CD4-positive, alpha-beta T cell treated with Interleukin-15 for 1 hour (primary cell): ENCODE results near the gene SPARC.
"Not testable (repeated sequence)": the region's sequence is repeated elsewhere in the genome, so short reads cannot be mapped to it uniquely, and the experiment has no call there.

Experiments used
- DNase-seq: peaks from one replicate; pipeline ENCODE4 v3.0.0-alpha.2; 2020

SPARC gene

DNA sequence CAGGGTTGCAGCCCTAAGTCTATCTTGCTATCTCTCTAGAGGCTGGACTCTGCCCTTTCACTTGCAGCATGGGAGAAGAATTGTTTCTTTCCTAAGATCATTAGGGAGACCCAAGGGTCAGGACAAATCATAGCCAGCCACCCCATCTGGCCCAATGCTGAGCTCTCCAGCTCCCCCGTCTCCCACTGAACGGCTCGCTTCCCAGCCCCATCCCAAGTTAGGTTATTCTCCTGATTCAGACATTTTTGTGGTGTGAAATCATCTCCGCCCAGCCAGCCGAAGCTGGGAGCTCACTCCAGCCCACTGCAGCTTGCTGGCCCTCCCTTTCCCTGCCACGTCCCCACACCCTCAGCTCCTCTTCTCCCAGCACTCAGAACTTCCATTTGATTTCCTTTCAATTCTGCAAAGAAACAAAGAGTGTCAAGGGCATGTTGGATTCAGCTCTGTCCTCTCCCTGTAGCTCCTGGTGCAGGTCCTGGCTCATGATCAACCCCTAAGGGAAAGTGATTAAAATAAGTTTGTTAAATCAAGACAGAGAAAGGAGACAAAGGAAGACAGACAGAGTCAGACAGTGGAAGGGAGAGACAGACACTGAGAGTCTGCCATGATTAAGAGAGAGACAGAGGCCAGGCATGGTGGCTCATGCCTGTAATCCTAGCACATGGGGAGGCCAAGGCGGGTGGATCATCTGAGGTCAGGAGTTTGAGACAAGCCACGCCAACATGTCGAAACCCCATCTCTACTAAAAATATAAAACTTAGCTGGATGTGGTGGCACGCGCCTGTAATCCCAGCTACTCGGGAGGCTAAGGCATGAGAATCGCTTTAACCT lies 12.6 kb upstream of the SPARC start:
- DNase-seq, result no peak

DNA sequence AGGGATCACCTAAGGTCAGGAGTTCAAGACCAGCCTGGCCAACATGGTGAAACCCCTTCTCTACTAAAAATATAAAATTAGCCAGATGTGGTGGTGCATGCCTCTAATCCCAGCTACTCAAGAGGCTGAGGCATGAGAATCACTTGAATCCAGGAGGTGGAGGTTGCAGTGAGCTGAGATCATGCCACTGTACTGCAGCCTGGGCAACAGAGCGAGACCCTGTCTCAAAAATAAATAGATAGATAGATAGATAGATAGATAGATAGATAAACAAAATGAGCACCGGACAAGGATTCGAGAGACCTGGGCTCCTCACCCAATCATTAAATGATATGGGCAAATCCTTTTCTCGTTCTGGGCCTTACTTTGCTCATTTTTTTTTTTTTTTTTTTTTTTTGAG lies 11.4 kb upstream of the SPARC start:
- not testable (repeated sequence) for DNase-seq

DNA sequence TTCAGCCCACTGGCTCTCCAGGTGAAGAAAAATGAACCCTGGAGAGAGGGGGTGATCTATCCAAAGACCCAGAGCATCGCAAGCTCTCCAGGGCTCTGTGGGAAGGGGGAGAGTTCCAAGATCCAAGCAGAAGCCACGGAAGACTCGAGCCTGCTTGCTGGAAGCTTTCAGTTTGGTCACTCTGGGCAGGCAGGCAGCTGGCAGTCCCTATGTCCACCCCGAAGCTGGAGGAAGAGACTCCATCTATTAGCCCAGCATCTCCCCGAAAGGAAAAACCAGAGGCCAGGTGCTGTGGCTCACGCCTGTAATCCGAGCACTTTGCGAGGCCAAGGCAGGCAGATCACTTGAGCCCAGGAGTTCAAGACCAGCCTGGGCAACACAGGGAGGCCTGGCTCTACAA lies 10.7 kb upstream of the SPARC start:
- no peak for DNase-seq

DNA sequence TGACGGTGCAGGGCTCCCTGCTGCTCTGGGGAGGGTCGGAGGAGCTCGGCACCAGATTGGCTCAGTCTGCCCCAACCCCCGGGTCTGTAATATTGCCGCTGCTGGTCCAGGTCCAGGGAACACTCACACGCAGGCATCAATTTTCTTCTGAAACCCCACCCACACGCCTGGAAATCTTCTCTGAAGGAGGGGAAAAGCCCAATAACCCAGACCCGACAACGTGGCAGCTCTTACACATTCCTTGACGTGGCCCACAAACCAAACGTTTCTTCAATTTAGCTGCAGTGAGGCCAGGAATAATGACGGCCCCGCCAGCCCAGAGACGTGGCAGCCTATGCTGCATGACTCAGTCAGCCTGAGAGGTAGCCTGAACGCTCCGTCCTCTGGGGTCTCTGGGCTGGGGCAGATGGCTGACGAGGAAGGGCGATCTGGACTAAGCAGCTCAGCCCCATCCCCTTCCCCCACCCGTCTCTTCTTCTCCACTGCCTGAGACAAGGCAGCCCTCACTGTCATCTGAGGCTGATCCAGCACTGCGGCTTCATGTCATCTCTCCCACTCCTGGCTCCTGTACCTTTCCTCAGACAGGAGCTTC lies 9.9 kb upstream of the SPARC start:
- DNase-seq, result no peak

DNA sequence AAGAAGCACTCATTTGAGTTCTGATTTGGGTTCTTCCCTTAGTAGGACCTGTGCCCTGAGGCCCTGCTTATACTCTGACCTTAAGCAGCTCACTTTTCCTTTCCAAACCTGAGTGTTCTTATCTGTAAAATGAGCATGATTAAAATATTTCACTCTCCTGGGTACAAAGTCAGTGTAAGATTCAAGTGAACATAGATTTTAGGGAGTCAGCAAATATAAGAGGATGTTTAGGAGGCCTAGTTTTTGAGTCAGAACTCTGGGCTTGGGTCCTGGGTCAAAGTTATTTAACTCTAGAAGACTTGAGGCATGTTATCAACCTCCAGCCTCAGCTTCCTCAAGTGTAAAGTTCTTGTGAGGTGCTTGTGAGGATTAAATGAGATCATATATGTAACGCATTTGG lies 8.7 kb upstream of the SPARC start:
- DNase-seq, result no peak

DNA sequence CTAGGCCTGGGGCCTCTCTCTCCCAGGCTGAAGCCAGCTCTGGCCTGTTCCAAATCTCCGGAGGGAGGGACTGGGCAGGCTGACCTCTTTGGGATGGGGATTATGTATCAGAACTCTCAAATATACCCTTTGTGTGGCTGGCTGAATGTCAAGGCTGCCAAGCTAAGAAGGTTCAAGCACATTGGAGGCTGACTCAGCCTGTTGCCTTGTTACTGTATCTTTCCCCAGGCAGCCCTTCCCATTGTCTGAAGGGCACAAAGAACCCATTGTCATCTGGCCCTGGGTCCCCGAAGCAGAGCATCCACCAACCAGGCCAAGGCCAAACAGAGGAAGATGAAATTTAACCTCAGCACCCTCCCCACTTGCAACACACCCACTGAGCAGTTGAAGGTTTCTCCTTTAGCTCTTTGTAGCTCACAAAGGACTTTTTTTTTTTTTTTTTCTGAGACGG lies 7.3 kb upstream of the SPARC start:
- DNase-seq, result no peak

DNA sequence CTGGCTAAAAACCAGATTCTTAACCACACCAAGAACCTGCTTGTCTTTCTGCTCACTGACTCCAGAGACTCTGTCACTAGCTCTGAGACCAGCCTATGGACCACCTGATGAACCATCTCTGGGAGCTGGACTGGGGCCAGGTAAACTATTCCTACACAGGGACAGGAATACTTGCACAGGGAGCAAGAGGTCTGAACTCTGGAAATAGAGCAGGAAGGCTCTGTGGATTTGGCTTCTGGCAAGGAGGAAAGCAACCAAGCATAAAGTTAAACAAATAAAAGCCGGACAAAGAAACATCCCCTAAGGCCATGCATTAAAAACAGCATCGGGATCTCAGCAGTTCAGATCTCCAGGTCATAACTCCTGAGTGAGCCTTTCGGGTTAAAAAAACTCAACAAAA lies 5.6 kb upstream of the SPARC start:
- DNase-seq, result no peak

DNA sequence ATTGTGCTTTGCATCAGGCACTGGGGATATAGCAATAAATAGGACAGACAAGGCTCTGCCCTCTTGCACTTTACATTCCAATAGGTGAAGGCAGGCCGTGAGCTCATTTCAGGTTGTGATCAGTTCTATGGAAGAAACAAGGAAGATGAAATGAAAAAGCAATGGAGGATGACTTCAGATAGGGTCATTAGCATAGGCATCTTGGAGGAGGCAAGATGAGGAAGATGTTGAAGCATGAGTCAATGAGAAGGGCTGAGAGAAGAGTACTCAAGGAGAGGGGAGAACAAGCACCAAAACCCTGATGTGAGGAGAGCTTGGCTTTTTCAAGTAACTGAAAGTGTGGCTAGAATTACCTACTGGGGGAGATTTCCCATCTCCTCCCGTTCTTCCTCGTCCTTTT lies 5.0 kb upstream of the SPARC start:
- DNase-seq, result no peak

DNA sequence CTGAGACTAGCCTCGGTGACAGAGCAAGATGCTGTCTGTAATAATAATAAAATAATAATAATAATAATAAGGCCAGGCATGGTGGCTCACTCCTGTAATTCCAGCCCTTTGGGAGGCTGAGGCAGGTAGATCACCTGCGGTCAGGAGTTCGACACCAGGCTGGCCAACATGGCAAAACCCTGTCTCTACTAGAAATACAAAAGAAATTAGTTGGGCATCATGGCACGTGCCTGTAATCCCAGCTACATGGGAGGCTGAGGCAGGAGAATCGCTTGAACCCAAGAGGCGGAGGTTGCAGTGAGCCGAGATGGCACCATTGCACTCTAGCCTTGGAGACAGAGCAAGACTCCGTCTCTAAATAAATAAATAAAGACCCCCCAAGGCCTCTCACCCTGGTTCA lies 2.9 kb upstream of the SPARC start:
- not testable (repeated sequence) for DNase-seq

DNA sequence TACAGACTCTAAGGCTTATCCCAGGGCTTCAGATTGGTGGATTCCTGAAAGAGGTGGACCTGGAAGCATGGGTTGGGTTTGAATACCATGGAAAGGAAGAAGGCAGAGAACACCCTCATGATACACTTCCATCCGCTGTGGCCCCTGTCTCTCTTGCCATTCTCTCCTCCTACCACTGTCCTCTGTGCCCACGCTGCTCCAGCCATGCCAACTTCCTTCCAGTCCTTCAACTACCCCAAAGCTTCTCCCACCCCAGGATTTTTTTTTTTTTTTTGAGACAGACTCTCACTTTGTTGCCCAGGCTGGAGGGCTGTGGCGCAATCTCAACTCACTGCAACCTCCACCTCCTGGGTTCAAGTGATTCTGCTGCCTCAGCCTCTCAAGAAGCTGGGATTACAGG lies 1.7 kb upstream of the SPARC start:
- no peak for DNase-seq

DNA sequence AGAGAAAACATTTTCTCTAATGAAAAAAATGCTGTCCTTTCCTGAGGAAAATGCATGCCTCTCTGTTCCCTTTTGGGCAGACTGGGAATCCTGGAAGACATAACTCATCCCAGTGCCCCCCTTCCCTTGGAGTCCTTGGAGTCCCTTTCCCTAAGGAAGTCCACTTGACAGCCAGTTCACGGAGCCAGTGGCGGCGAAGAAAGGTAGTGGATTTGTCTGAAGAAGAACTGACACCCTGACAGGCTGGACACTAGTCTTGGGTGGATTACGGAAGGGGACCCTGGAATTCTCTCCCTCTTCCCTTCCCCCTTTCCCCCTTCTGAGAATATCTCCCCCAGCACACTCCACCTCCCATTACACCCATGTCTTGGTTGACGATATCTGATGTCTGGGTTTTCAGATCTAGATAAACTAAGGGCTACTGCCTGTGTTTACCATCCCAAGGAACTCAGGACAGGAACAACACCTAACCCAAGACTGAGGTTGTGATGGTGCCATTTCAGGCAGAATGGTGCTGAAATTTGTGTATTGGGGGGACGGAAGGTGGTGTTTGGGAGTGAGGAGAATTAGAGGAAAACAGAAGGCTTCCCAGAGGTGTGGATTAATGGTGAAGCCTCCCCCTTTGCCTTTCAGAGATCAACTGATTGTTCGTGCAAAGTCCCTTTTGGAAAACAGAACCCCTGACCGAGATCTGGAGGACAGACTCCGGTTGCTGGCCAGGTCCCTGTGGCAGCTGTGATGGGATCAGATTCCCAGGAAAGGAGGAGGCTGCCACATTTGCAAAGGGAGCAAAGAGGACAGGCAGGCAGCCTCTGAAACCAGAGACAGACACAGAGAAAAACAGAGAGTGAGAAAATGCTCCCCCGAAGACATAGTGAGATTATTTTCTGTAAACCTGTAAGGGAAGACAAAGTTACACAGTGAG lies 704 bp downstream of the SPARC start:
- DNase-seq, result no peak

DNA sequence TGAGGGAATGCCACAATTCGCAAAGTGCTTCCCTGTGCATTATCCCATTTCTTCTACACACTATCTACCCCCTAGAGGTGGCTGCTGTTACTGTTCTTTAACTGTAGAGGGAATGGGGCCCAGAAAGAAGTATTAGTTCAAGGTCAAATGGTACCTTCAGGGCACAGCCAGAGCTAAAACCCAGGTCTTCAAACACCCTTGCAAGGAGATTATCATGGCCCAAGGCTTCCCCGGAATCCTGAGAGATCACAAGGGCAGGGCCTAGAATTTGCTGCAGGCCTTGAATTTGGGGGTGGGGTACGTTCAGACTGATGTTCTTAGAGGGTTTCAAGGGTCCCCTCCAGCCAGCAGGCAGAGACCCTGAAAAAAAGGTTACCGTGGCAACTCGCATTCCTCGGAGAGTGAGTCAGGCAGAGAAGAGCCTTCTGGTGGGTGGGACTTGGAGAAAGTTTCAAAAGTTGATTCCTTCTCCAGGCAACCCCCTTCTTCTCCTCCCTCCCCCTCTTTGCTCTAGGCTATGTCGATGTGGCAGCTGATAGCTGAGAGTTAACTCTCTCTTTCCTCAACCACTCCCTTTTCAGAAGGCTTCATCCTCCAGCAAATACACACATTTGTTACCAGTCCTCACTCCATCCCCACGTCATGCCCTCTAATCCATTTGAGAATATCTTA lies 1.9 kb downstream of the SPARC start:
- DNase-seq, result no peak

DNA sequence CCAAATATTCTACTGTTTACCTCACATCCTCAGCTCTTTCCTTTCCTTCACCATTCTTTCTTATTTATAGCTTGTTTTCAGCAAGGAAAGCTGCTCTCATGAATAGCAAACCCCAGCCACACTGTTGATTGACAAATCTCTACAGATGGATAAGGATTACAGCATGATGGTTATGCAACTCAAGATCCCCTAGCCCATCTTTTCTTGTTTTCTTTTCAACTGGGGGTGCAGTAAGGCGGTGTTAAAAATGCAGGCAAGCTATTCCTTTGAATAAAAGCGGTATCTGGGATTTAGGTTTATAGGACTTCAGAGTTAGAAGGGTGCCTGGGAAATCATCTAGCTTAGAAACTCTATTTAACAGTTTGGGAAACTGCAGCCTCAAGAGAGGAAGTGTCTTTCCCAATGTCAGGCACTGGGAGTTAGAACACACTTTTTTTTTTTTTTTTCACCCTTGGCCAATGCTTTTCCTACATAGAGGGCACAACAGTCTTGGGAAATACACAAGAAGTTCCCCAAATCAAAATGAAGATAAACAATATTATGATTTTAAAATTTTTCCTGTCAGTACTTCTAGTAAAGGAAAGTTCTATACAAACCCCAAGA lies 2.6 kb downstream of the SPARC start:
- no peak for DNase-seq

DNA sequence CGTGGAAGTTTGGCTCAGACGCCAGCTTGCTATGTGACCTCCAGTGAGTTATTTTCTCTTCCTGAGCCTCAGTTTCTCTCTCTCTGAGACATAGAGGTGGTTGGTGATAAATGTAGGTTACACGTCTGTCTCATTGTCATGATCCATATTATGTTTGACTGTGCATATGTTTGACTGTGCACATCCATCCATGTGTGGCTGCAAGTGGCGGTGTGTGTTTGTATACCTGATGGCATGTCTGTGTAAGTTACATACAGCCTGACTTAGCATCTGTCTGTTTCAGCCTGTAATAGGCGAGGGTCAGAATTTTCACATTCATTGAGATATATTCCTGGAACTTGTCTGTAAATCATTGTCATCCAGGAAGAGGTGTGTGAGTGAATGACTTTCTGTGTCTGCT lies 3.3 kb downstream of the SPARC start:
- DNase-seq, result no peak

DNA sequence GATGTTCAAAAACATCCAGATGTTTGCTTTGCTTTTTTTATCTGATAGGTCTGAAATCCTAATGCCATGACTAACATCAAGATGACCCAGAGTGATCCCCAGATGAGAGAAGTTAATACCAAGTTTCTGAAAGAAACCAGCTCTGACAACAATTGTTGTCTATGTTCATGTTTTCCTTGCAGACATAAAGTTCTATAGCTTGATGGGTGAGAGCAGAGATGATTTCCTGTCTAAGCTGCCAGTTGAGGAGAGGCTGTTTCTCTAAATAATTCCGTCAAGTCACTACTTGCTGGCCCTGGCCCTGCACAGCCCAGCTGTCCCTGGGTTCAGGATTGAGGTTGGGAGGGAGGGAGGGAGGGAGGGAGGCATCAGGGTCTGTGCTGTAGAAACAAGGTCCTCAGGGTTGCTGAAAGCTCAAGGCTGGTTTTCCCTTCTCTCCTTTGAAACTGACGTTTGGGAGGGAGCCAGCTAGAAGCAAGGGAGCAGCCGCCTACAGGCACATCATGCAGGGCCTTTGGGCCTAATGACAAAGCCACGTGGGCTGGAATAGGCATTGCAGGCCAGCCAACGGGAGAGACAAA lies 3.9 kb downstream of the SPARC start:
- no peak for DNase-seq

DNA sequence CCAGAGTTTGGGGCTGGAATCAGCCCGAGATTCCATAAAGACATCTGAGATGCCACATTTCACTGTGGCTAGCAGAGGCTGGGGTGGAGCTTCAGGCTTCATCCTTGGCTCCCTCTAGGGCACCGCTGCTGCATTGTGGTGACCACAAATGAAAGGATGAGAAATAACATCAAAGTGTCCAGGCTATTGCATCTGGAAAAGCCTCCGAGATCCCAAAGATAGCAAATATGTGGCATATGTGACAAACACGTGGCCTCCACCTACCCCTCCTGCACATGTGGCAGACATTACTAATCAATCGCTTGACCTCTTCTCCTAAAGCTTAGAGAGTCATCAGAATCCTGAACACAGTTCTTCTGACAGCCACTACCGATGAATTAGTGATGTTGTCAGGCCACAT lies 4.5 kb downstream of the SPARC start:
- DNase-seq, result no peak

DNA sequence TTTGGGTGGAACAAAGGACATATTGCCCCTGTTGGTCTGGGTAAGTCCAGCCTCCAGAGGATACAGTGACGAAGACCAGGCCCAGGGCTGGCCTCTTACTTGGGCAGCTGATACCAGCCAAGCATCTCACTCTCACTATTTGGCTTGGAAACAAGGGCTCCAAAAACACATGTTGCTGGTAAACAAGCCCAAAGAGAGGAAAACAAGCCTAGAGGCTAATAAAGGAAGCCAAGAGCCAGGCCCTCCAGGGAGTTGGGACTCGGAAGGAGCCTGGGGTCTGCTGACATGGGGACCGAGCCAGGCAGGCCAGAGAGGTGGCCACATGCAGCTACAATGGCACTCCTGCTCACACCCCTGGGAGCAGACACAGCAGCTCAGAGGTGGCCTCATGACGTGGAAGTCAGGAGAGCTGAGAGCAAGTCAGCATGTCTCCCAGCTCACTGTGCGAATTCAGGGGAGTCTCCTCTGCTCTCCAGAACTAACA lies 5.7 kb downstream of the SPARC start:
- DNase-seq, result no peak

DNA sequence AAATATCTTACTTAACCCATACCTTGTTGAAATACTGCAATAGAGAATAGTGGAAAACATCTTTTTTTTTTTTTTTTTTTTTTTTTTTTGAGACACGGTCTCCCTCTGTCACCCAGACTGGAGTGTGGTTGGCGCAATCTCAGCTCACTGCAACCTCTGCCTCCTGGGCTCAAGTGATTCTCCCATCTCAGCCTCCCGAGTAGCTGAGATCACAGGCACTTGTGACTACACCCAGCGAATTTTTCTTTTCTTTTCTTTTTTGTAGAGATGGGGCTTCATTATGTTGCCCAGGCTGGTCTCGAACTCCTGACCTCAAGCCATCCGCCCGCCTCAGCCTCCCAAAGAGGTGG lies 6.6 kb downstream of the SPARC start:
- not testable (repeated sequence) for DNase-seq

DNA sequence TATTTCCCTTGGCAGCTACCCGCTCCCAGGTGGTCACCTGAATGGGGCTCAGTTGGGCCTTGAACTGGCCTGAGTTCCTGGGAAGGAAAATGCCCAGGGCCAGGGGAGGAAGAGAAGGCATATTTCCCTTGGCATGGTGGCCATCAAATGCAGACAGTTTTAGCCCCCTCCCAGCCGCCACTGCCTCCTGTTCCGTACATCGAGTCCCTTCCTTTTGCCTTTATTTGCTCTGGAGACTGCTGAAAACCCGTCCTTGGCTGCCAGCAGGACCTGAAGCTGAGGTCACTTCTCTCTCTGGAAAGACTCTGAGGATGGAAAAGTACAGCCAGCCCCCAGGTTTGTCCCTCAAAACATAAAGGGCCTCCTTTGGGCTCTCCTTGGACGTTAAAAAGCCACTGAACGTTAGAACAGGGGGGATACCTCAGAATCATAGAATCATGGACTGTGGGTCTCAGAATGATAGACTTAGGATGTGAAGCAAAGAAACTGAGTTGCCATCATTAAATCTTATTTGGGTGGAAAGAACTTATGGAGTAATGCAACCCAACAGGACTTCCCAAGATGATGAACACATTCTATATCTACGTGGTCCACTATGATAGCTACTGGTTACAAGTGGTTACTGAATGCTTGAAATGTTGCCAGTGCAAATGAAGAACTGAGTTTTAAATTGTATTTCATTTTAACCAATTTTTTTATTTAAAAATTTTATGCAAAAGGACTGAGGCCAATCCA lies 7.1 kb downstream of the SPARC start:
- DNase-seq, result no peak

DNA sequence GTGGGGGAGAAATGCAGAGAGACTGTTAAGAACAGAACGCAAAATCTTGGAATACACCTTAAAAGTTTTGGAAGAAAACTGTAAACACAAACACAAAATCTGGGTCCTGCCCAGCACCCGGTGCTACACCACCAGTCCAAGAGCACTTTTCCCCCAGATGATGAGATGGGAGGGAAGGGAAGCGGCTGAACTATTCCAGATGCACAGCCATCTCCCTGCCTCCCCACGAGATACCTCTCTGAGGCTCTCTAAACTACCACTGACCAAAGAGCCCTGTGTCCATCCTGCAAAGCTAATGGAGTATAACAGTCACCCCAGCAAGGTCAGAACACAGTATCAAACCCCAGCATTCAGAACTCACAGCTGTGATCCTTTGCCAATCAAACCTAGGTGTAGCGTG lies 8.0 kb downstream of the SPARC start:
- DNase-seq, result no peak

DNA sequence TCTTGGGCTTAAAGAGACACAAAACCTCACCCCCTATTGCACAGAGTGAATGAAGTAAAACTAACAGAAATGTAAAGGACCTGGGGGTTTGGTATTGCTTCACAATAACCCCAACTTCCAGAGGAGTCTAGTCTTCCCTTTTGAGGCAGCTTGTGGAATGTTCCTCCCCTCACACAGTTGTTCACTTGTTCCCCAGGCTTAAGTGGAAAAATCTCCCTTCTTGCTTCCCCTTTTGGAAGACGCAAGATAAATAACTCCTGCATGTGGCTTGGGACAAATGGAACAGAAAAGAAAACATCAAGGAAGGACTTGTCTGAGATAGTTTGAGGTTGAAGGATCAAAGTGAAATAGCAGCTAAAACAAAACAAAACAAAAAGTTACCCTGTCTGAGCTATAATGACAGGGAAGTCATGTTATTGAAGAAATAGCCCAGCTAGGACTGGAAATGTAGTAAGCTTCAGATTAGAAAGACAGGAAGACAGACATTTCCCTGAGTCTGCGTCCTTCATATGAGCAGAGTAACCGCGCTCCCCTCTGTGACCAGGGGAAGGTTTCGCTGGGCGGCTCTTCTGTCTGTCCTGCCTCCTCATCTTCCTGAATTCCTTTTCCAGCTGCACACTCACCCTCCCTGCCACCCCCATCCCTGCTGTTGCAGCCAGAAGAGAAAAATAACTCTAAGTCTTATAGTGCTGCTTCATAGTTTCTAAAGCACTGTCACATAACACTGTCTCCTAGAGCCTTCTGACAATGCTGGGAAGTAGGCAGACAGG lies 8.8 kb downstream of the SPARC start:
- DNase-seq, result no peak
